Stimulated activated CD8-positive, alpha-beta memory T cell treated with anti-CD3 and anti-CD28 coated beads, Interleukin-15, amount 100 ng/mL, for 4 hours (primary cell): Measurements from ENCODE around the gene LHFPL2.

ENCODE experiments used
- DNase-seq, 2 donors: peaks; one replicate each; pipeline ENCODE4 v3.0.0-alpha.2; 2020; ENCODE audit warnings: low read depth in 2 of 2

LHFPL2 gene

GRCh38 chr5:78545406-78545805 is 103.2 kb downstream of the LHFPL2 start:
- DNase-seq, result no peak

GRCh38 chr5:78544561-78545201 is 103.9 kb downstream of the LHFPL2 start:
- no peak for DNase-seq

DNA sequence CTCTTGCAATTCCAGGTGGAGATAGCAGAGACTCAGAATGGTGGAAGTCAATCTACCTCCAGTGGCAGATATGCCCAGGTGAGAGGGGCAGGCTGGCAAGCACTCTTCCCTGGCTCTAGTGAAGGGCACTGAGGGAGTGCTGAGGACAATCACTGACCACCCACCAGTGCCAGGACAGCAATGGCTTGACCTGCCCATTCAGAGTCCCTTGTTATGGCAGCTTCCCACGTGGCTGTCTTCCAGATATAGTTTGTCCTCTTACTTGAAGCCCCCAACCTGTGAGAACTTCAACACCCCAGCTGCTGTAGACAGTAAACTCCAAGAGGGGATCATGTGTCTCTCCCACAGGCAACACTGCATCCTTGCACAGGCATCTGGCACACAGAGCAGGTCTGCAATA is 104.7 kb downstream of the LHFPL2 start:
- DNase-seq, result no peak

DNA sequence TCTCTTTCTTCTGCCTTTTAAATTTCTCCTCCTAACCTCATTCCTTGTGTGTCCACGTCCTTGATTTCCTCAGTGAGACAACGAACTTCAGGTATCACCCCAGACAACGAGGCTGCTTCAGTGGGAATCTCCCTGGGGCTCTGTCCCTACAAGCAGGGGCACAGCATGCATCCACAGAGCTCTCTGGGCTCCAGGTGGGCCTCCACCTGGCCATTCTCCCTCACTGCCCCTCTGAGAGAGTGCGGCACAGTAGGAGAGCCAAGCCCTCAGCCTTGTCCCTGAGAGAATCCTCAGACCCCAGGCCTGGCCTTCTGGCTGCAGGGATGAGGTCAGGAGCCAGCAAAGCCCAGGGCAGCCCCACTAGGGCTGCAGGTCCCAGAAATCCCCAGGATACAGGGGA is 105.3 kb downstream of the LHFPL2 start:
- DNase-seq, result no peak

GRCh38 chr5:78542321-78542840 is 106.2 kb downstream of the LHFPL2 start:
- DNase-seq, result no peak

DNA sequence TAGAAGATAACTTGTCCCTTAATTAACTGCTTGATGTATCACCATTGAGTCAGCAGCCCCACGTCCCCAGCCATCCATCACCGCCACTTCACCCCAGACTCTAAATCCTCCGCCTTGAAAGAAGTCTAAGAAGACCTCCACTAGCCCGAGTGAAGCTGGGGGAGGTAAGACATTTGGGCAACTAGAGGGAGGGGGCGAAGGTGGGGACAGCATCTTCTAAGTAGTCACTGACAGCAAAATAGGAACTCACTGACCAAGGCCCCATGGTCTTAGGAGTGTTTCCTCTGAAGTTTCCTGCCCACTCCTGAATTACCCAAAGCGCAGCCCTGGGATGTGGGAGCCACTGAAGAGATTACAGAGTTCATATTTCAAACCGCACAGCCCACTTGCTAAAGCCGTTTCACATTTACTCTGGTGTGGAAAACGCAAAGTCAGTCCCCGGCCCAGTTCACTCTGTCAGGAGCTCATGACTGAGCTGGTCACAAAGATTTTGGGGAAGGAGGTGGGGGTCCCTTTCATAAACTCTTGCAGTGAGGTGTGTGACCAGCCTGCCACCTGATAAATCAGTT is 107.4 kb downstream of the LHFPL2 start:
- DNase-seq, result no peak

DNA sequence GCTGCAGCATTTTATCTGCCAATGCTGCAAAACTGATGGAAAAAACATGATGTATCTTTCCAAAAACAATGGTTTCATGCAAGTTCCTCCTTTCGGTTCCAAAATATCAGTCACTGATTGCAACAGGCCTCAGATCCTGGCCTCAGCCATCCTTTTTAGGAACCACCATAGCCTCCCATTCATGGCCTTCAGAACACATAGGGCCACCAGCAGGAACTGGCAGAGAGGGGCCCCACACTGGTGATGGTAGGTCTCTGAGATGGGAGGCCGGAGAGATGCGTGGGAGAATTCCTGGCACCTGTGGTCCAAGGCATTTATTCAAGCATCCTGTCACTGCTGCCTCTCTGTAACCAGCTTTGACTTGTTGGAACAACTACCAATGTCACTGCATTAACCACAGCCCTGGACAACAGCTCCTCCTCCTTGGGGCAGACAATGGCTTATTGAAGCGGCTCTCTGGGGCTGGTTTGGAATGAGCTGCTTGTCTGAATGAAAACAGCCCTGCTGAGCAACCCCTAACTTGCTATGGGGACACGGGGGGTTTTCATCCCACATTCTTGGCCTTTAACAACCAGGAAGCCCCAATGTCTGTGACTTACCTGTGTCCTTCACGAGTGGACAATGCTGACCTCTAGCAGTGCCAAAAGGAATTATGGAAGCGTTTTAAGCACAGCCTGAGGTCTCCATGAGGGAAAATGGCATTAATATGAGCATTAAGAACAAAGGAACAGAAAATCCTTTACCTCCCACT is 108.1 kb downstream of the LHFPL2 start:
- no peak for DNase-seq

DNA sequence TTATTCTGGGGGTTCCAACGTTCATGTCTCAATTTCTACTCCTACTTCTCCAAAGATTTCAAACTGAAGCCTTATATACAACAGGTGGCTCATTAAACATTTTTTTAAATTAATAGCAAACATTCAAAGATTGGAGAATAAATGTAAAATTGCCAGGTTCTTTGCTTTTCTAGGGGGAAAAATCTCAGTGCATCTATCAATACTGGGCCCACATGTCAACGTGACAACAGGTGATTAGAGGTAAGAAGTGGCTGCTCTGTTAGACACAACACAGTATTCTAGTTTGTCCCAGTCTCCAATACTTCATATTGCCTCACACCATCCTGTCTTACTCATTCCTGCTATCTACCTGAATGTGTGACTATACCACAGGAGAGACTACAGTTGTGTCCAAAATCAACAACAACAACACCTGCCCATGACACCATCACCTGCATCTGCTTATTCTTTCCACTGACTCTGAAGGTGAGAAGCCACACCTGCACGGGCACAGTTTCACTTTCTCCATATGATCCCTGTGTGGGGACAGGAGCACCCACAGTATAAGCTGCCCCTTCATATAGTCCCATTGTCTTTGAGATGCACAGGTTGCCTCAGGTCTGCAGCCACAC is 110.2 kb downstream of the LHFPL2 start:
- DNase-seq, result no peak

- DNase-seq, result no peak
These were observed 110.8 kb downstream of the LHFPL2 start for GRCh38 chr5:78537821-78538220.

DNA sequence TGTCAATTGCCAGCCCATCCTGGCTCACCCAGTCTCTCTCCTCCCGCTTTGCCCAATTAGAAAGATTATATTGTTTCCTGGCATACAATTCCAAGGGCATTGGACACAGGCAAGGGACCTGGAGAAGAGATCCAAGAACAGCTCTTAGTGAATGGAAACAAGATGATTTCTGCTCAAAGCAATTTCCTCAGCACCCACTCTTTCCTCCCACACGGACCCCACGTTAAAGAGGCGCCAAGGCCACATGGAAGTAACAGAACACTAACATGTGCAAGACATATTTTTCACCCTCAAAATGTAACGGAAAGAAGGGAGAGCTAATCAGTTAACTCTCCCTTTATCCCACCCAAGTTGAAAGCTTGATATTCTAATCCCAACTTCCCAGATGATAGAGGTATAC is 111.2 kb downstream of the LHFPL2 start:
- no peak for DNase-seq

- no peak for DNase-seq
These were observed 111.8 kb downstream of the LHFPL2 start for GRCh38 chr5:78536661-78537196.

GRCh38 chr5:78534905-78535200 is 113.7 kb downstream of the LHFPL2 start:
- no peak for DNase-seq

- DNase-seq, result no peak
These were observed 114.2 kb downstream of the LHFPL2 start for GRCh38 chr5:78534148-78534904.

- DNase-seq, result no peak
These were observed 115.2 kb downstream of the LHFPL2 start for GRCh38 chr5:78533356-78533755.

- DNase-seq, result no peak
These were observed 118.1 kb downstream of the LHFPL2 start for GRCh38 chr5:78530342-78531096.

- no peak for DNase-seq
These were observed 120.6 kb downstream of the LHFPL2 start for GRCh38 chr5:78527925-78528324.

DNA sequence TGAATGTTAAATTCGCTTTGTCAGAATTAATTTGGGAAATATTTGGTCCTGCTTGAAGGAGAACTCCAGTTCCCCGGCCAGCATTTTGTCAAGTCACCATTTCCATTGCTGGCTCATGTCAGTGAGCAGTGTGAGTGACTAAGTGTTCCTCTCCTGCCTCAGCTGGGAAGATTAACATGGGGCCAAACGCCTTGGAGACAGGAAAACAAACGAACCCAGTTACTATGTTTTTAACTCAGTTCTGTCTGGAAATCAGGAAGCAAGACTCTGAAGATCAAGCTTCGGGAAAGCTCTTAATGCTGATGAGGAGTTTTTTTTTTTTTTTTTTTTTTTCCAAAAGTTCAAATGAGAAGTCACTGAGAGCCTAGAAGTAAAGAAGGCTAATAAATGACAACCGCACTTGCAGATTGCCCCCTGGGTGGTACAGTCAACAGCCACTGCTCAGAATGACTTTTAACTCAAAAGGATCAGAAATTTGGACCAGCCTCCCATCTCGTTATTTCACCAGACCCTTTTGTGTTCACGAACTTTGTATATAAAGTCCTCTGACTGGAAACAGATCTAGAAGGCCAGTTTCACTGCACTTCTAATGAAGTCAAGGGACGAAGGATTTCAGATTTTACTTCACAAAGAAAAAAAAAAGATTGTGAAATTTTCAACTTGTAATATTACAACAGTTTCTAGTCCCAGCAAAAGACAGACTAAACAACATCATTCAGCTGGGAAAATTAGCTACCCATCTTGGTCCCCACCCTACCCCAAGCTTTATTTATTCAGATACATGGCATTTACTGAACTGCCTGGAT is 121.3 kb downstream of the LHFPL2 start:
- no peak for DNase-seq

DNA sequence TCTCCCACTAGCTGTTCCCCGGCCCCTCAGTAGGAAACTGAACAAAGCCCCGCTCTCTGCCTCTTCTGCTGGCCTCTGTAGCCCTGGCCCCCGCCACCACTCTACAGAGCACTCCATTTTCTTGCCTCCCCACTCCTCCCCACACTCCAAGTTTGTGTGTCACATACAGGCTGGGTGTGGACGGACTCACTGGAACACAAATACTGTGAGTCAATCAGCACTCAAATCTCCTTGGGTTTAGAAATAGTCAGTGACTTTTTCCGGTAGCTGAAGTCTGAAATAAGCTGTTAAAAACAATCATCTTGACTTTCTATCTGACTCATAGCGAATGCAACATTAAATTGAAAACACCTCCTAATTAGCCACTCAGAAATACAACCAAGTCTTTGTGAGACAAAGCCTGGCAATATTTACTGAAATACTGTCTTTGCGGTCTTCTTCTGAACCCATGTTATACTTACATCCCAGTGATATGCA is 122.5 kb downstream of the LHFPL2 start:
- DNase-seq, result no peak

GRCh38 chr5:78523314-78524193 is 125.0 kb downstream of the LHFPL2 start:
- no peak for DNase-seq
